ENCODE data around the gene DMP1.

Gene DMP1

DNA sequence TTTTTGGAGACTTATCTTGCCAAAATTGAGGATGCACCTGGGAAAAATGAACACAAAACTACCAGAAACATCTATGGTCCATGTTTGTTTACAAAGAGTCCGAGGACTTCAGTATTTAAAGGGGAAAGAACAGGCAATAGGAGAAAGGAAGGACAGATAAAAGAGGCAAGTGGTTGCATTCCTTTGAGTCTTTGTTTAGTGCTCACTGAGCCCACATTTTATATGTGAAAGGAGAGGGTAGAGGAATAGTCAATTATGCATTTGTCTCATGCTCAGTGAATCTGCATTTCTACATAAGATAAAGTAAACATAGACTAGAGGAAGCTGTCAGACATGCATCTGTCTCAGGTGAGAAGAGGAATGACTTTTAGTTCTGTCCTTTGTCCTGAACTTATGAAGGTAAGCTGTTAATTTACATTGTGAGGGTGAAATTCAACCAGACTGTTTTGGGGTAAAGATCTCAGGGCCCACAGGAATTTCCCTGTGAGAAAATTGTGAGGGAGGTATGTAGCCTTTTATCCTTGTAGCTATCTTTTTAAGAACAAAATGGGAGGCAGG lies 4.5 kb downstream of the DMP1 start:
- Histone ChIP-seq H4K20me1 (ENCODE audit: insufficient read depth, low read length) (no peaks in the 10 kb centered on the region), H3K9ac (ENCODE audit: low read length) (no peak overlapping the region), H3F3A (ENCODE audit: insufficient read depth, low read length) (no peaks in the 10 kb centered on the region), H3K27me3 (ENCODE audit: insufficient read depth, low read length) (no peaks in the 10 kb centered on the region), H3K79me2 (ENCODE audit: insufficient read depth, low read length) (no peaks in the 10 kb centered on the region), H3K36me3 (ENCODE audit: insufficient read depth, low read length) (no peaks in the 10 kb centered on the region), H3K27ac (ENCODE audit: low read depth, low read length, poor library complexity, severe bottlenecking) (no peak overlapping the region), H3K9me2 (ENCODE audit: low read depth, low read length) (no peaks in the 10 kb centered on the region), H3K9me3 (ENCODE audit: low read length) (no peaks in the 10 kb centered on the region), H3K4me1 (ENCODE audit: insufficient read depth, low read length, severe bottlenecking) (no peaks in the 10 kb centered on the region), H2AFZ (ENCODE audit: low read length) (no peak overlapping the region), H3K4me3 (ENCODE audit: low read depth, low read length, poor library complexity, severe bottlenecking) (no peak overlapping the region), H3K4me2 (ENCODE audit: low read length) (no peak overlapping the region)
- TF ChIP-seq, protein P1, sequence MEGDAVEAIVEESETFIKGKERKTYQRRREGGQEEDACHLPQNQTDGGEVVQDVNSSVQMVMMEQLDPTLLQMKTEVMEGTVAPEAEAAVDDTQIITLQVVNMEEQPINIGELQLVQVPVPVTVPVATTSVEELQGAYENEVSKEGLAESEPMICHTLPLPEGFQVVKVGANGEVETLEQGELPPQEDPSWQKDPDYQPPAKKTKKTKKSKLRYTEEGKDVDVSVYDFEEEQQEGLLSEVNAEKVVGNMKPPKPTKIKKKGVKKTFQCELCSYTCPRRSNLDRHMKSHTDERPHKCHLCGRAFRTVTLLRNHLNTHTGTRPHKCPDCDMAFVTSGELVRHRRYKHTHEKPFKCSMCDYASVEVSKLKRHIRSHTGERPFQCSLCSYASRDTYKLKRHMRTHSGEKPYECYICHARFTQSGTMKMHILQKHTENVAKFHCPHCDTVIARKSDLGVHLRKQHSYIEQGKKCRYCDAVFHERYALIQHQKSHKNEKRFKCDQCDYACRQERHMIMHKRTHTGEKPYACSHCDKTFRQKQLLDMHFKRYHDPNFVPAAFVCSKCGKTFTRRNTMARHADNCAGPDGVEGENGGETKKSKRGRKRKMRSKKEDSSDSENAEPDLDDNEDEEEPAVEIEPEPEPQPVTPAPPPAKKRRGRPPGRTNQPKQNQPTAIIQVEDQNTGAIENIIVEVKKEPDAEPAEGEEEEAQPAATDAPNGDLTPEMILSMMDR (IDR thresholded peaks at IDR 0.05; ENCODE audit: low read length): no peak
- TF ChIP-seq EZH2 (IDR thresholded peaks at IDR 0.05; ENCODE audit: borderline replicate concordance, low read length): no peak

DNA sequence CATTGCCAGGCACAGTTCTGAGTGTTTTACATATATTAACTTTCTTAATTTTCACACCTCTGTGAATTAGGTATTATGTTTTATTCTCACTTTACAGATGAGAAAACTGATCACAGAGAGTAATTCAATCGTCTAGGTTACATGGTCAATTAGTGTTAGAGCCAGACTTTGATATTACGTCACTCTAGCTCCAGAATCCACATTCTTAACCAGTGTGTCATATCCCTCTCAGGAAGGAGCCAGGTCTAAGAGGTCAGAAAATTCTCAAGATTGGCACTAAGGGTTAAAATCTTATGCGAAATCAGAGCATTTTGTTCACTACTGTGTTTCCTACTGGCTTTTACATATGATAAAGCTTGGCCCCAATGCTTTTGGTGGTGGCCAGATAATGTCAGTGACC lies 7.4 kb downstream of the DMP1 start:
- no peaks in the 10 kb centered on the region for H3K27me3 ChIP-seq (ENCODE audit: insufficient read depth, low read length)
- no peaks in the 10 kb centered on the region for H3K9me3 ChIP-seq (ENCODE audit: low read length)
- H3K27ac ChIP-seq (ENCODE audit: low read depth, low read length, poor library complexity, severe bottlenecking): no peak overlapping the region
- H4K20me1 ChIP-seq (ENCODE audit: insufficient read depth, low read length): no peaks in the 10 kb centered on the region
- H2AFZ ChIP-seq (ENCODE audit: low read length): no peak overlapping the region
- no peaks in the 10 kb centered on the region for H3K79me2 ChIP-seq (ENCODE audit: insufficient read depth, low read length)
- no peak overlapping the region for H3K9ac ChIP-seq (ENCODE audit: low read length)
- H3K9me2 ChIP-seq (ENCODE audit: low read depth, low read length): no peaks in the 10 kb centered on the region
- no peak overlapping the region for H3K4me3 ChIP-seq (ENCODE audit: low read depth, low read length, poor library complexity, severe bottlenecking)
- TF ChIP-seq, protein P1 (IDR thresholded peaks at IDR 0.05; ENCODE audit: low read length): no peak
- no peak for TF ChIP-seq EZH2 (IDR thresholded peaks at IDR 0.05; ENCODE audit: borderline replicate concordance, low read length)
- no peaks in the 10 kb centered on the region for H3K4me1 ChIP-seq (ENCODE audit: insufficient read depth, low read length, severe bottlenecking)
- no peak overlapping the region for H3K4me2 ChIP-seq (ENCODE audit: low read length)
- H3K36me3 ChIP-seq (ENCODE audit: insufficient read depth, low read length): no peaks in the 10 kb centered on the region
- H3F3A ChIP-seq (ENCODE audit: insufficient read depth, low read length): no peaks in the 10 kb centered on the region

GRCh38 chr4:87659247-87659931 lies 9.3 kb downstream of the DMP1 start:
- Histone ChIP-seq H3K9ac (ENCODE audit: low read length) (no peak overlapping the region), H3K27me3 (ENCODE audit: insufficient read depth, low read length) (no peaks in the 10 kb centered on the region), H3K4me1 (ENCODE audit: insufficient read depth, low read length, severe bottlenecking) (no peaks in the 10 kb centered on the region), H3K4me2 (ENCODE audit: low read length) (no peak overlapping the region), H3K36me3 (ENCODE audit: insufficient read depth, low read length) (no peaks in the 10 kb centered on the region), H3K9me3 (ENCODE audit: low read length) (no peaks in the 10 kb centered on the region), H3K4me3 (ENCODE audit: low read depth, low read length, poor library complexity, severe bottlenecking) (no peak overlapping the region), H3F3A (ENCODE audit: insufficient read depth, low read length) (no peaks in the 10 kb centered on the region), H3K27ac (ENCODE audit: low read depth, low read length, poor library complexity, severe bottlenecking) (no peak overlapping the region), H2AFZ (ENCODE audit: low read length) (no peak overlapping the region), H3K79me2 (ENCODE audit: insufficient read depth, low read length) (no peaks in the 10 kb centered on the region), H4K20me1 (ENCODE audit: insufficient read depth, low read length) (no peaks in the 10 kb centered on the region), H3K9me2 (ENCODE audit: low read depth, low read length) (no peaks in the 10 kb centered on the region)
- TF ChIP-seq, protein P1 (IDR thresholded peaks at IDR 0.05; ENCODE audit: low read length): no peak
- no peak for TF ChIP-seq EZH2 (IDR thresholded peaks at IDR 0.05; ENCODE audit: borderline replicate concordance, low read length)

Measured in OCI-LY1 (cell line).